ENCODE results near the gene IL17B.

The IL17B gene

DNA sequence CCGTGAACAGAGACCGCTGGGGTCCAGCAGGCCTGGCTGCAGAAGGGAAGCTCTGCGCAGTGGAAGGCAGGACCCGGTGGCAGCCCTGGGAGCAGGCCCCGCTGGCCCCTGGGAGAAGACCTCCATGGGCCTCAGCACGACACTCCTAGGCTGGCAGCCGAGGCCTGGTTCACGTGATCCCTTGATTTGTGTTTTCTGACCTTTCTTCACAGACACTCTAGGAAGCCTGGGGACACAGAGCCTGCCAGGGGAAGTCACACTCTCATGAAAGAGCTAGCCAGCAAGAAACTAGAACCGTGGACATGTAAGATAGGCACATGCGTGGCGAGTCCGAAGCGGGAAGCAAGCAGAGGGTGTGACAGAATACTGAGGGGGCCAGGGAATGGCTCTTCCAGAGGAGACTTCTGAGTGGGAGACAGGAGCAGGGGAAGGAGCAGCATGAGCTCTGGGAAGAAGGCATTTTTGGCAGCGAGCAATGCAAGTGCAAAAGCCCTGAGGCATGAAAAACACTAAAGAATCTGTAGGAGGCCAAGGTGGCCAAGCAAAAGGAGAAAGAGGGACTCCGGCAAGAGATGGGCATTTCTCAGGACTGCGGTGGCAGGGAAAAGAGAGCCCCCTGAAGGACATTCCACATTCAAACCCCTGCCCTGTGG, 26.6 kb upstream of the IL17B start:
- peaks cover 0 to 2% of the 10 kb centered on the region in 2 experiments for H3K4me1 ChIP-seq (ENCODE audit: control insufficient read depth in 1 of 2, insufficient read depth in 1 of 2, low read depth in 1 of 2, low read length in 1 of 2)
- no peak overlapping the region for H3K27ac ChIP-seq
- no peaks in the 10 kb centered on the region for H3K27me3 ChIP-seq
- TF ChIP-seq, protein P1, sequence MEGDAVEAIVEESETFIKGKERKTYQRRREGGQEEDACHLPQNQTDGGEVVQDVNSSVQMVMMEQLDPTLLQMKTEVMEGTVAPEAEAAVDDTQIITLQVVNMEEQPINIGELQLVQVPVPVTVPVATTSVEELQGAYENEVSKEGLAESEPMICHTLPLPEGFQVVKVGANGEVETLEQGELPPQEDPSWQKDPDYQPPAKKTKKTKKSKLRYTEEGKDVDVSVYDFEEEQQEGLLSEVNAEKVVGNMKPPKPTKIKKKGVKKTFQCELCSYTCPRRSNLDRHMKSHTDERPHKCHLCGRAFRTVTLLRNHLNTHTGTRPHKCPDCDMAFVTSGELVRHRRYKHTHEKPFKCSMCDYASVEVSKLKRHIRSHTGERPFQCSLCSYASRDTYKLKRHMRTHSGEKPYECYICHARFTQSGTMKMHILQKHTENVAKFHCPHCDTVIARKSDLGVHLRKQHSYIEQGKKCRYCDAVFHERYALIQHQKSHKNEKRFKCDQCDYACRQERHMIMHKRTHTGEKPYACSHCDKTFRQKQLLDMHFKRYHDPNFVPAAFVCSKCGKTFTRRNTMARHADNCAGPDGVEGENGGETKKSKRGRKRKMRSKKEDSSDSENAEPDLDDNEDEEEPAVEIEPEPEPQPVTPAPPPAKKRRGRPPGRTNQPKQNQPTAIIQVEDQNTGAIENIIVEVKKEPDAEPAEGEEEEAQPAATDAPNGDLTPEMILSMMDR (IDR thresholded peaks at IDR 0.05) = no peak
- no peaks in the 10 kb centered on the region for H3K36me3 ChIP-seq
- no peak overlapping the region for H3K4me3 ChIP-seq (ENCODE audit: low read depth in 1 of 2, low read length in 1 of 2)
- no peaks in the 10 kb centered on the region for H3K9me3 ChIP-seq

DNA sequence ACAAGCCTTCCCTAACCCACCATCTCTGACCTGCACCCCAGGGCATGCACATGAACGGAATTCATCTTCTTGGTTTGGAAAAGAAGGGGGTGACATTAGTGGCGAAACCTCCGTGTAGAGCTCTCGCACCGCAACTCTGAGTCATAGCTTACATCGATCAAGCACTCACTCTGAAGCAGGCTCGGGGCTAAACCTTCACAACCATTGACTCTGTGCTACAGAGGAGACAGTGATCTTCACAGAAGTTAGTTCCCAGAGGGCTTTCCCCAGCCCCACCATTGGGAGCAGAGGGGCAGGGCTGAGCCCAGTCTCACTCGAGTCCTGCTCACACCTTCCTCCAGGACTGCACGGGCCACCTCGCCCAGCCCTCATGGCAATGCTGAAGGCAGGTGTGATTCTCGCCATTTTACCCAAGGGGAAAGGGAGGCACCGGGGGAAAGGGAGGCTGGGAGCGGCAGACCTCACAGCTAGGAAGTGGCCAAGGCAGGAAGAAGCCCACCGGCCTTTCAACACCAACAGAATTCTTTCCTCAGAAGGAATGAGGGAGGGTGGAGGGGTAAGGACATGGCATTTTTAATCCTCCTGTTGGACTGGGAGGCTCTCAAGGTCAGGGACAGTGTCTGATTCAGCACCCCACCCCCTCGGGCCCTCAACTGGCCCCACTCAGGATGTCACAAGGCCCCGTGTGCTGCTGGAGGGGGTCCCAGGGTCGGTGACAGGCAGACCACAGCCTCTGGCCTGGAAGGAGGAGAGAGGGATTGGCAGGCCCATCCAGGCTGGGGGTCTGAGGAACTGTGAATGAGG, 25.9 kb upstream of the IL17B start:
- Histone ChIP-seq H3K27ac (no peak overlapping the region), H3K9me3 (no peaks in the 10 kb centered on the region), H3K36me3 (no peaks in the 10 kb centered on the region), H3K27me3 (no peaks in the 10 kb centered on the region), H3K4me3 (ENCODE audit: low read depth in 1 of 2, low read length in 1 of 2) (no peak overlapping the region), H3K4me1 (ENCODE audit: control insufficient read depth in 1 of 2, insufficient read depth in 1 of 2, low read depth in 1 of 2, low read length in 1 of 2) (peaks cover 0 to 2% of the 10 kb centered on the region in 2 experiments)
- TF ChIP-seq, protein P1 (IDR thresholded peaks at IDR 0.05) = no peak

DNA sequence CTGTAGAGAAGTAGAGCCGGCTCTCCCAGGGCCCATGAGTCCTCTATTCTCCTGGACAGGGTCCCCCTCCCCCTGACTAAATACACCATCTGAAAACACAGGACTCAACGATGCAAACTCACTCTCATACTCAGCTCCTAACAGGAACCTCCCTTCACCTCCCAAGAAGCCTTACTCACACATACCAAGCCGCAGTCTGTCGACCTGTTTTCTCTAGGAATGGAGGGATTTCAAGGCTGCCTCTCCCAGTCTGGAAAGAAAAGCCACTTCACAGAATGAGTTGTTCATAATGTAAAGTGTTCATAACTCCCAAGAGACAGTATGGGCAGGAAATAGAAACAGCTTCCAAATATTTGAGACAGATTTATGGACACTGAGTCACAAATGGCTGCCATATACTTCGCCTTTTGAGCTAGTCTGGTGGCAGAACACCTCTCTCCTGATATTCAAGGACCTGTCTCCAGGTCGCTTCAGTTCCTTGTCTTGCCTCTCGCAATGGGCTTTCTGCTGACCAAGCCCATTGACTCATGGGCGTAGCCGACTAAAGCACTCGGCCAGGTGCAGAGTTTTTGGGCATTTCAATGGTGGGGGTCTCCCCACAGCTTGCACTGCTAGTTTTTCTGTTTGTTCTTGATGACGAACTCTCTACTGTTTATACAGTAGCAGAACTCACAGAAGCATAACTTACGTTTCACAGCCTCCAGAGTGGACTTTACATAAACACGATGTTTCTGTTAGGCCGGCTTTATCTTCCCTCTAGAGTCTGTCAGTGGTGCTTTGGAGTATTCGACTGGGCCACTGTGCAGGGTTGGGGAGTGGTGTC, 25.0 kb upstream of the IL17B start:
- H3K4me1 ChIP-seq (ENCODE audit: control insufficient read depth in 1 of 2, insufficient read depth in 1 of 2, low read depth in 1 of 2, low read length in 1 of 2) = peaks cover 0 to 2% of the 10 kb centered on the region in 2 experiments
- no peaks in the 10 kb centered on the region for H3K36me3 ChIP-seq
- no peak overlapping the region for H3K4me3 ChIP-seq (ENCODE audit: low read depth in 1 of 2, low read length in 1 of 2)
- H3K9me3 ChIP-seq = no peaks in the 10 kb centered on the region
- H3K27me3 ChIP-seq = no peaks in the 10 kb centered on the region
- no peak overlapping the region for H3K27ac ChIP-seq
- TF ChIP-seq, protein P1 (IDR thresholded peaks at IDR 0.05) = no peak

DNA sequence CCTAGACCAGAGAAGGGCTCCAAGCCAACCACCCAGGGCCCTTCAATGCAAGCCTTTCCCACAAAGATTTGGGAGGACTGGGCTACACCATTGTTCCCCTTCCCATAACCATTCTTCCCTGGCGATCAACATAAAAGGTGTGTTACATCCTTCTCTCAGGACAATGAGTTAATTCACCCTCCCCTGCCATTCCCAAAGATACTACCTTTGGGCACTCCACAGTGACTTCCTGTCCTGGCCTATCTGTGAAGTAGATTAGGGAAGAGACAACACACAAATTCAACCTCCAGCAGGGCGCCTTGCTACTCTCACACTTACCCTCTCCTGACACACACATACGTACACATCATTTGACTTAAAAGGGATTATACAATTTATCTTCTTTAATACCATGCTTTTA, 23.2 kb upstream of the IL17B start:
- H3K4me1 ChIP-seq (ENCODE audit: control insufficient read depth in 1 of 2, insufficient read depth in 1 of 2, low read depth in 1 of 2, low read length in 1 of 2) = peaks cover 0 to 2% of the 10 kb centered on the region in 2 experiments
- H3K4me3 ChIP-seq (ENCODE audit: low read depth in 1 of 2, low read length in 1 of 2) = no peak overlapping the region
- H3K27me3 ChIP-seq = no peaks in the 10 kb centered on the region
- H3K27ac ChIP-seq = no peak overlapping the region
- TF ChIP-seq, protein P1 (IDR thresholded peaks at IDR 0.05) = no peak
- no peaks in the 10 kb centered on the region for H3K36me3 ChIP-seq
- no peaks in the 10 kb centered on the region for H3K9me3 ChIP-seq

DNA sequence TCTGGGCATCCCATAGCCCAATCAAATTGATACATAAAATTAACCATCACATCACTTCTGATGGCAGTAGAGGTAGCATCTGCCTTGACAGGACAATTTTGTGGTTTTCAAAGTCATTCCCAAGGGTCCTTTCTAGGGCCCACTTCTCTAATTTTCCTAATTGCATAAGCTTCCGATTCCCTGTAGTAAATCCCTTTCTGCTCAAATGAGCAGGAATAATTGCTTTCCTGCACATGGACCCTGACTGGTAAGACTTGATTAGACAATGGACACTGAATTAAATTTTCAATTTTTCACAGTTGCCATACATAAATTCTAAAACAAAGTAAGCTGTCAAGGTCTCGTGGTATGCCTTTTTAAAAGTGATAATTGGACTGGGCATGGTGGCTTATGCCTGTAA, 22.0 kb upstream of the IL17B start:
- no peaks in the 10 kb centered on the region for H3K9me3 ChIP-seq
- no peaks in the 10 kb centered on the region for H3K27me3 ChIP-seq
- no peaks in the 10 kb centered on the region for H3K36me3 ChIP-seq
- TF ChIP-seq, protein P1 (IDR thresholded peaks at IDR 0.05) = no peak
- peaks cover 0 to 2% of the 10 kb centered on the region in 2 experiments for H3K4me1 ChIP-seq (ENCODE audit: control insufficient read depth in 1 of 2, insufficient read depth in 1 of 2, low read depth in 1 of 2, low read length in 1 of 2)
- H3K27ac ChIP-seq = no peak overlapping the region
- H3K4me3 ChIP-seq (ENCODE audit: low read depth in 1 of 2, low read length in 1 of 2) = no peak overlapping the region

Measured in neutrophil (primary cell).